Smooth muscle cell (in vitro differentiated cells): ENCODE data around the gene CCNC. TPM values are rescaled to one million over a fixed set of nuclear protein-coding genes. Genes with fewer than 3 reads are reported as not detected.

ENCODE experiments used
- DNase-seq: peaks from one replicate; lab custom pipeline; 2025; ENCODE audit not compliant: unreplicated experiment; lab: John Stamatoyannopoulos, UW
- H2AFZ ChIP-seq: fragments of 200-600 bp; sonication (generic); 2 replicates; pipeline ENCODE4 v1.6.0; 2016; ENCODE audit warnings: antibody characterized with exemption, low read depth, mild to moderate bottlenecking
- H3F3A ChIP-seq: fragments of 200-600 bp; sonication (generic); 2 replicates; pipeline ENCODE4 v1.6.0; 2017; ENCODE audit warnings: antibody characterized with exemption, low read depth
- H3K27ac ChIP-seq: fragments of 200-600 bp; sonication (generic); 2 replicates; pipeline ENCODE4 v1.5.1; 2016; ENCODE audit warnings: low read depth, mild to moderate bottlenecking
- H3K27me3 ChIP-seq: fragments of 200-600 bp; sonication (generic); 2 replicates; pipeline ENCODE4 v1.6.1; 2016; ENCODE audit warnings: low read depth, mild to moderate bottlenecking
- H3K36me3 ChIP-seq: fragments of 200-600 bp; sonication (generic); 2 replicates; pipeline ENCODE4 v1.5.1; 2016; ENCODE audit warnings: low read depth
- H3K4me1 ChIP-seq: fragments of 200-600 bp; sonication (generic); 2 replicates; pipeline ENCODE4 v1.5.1; 2016; ENCODE audit warnings: low read depth
- H3K4me2 ChIP-seq: fragments of 200-600 bp; sonication (generic); 2 replicates; pipeline ENCODE4 v1.6.0; 2016; ENCODE audit warnings: mild to moderate bottlenecking
- H3K4me3 ChIP-seq: fragments of 200-600 bp; sonication (generic); 2 replicates; pipeline ENCODE4 v1.5.1; 2016; ENCODE audit warnings: mild to moderate bottlenecking
- H3K79me2 ChIP-seq: fragments of 200-600 bp; sonication (generic); 2 replicates; pipeline ENCODE4 v1.6.0; 2016; ENCODE audit warnings: low read depth, mild to moderate bottlenecking
- H3K9ac ChIP-seq: fragments of 200-600 bp; sonication (generic); 2 replicates; pipeline ENCODE4 v1.6.0; 2016; ENCODE audit warnings: low read depth
- H3K9me3 ChIP-seq: fragments of 200-600 bp; sonication (generic); replicated peaks from 2 replicates; pipeline ENCODE4 v1.5.1; 2016; ENCODE audit warnings: low read depth
- H4K20me1 ChIP-seq: fragments of 200-600 bp; sonication (generic); 2 replicates; pipeline ENCODE4 v1.6.0; 2016; ENCODE audit warnings: low read depth
- CTCF ChIP-seq: fragments of 200-600 bp; sonication (generic); IDR thresholded peaks from 2 replicates; pipeline ENCODE4 v1.5.1; 2017; ENCODE audit warnings: borderline replicate concordance, mild to moderate bottlenecking, antibody characterized with exemption; ENCODE audit not compliant: insufficient read depth, poor library complexity, severe bottlenecking
- WGBS: methylation state at CpG from one replicate; pipeline ENCODE4 v1.1.7; 2016; ENCODE audit warnings: low lambda C conversion rate; 5-methylcytosine and 5-hydroxymethylcytosine counted together
- polyA plus RNA-seq: library from polyadenylated mRNA; unstranded; fragments of >200 nt; fragmentation: Nextera tagmentation; extraction: Ambion mirVana; gene quantifications from 2 replicates; pipeline ENCODE4 v1.2.1, GENCODE V29; 2016
- total RNA-seq: library from RNA; depleted of rRNA; stranded (reverse); fragments of >200 nt; gene quantifications from 2 replicates; pipeline ENCODE4 v1.2.3, GENCODE V29; 2014

CCNC gene
- total and polyA plus RNA-seq, 2 experiments from 2014 or later, result 53.8 to 67.7 TPM

- WGBS, result 93% methylated on average over 2 of the region's 2 CpGs
- Histone ChIP-seq H3K4me2 (no peak overlapping the region), H2AFZ (no peak overlapping the region), H3K27me3 (peaks cover 63% of the 10 kb centered on the region), H3K4me3 (no peak overlapping the region), H3F3A (no peaks in the 10 kb centered on the region), H3K79me2 (no peaks in the 10 kb centered on the region), H3K36me3 (no peaks in the 10 kb centered on the region), H3K9me3 (no peaks in the 10 kb centered on the region), H3K9ac (no peak overlapping the region), H3K27ac (no peak overlapping the region), H4K20me1 (no peaks in the 10 kb centered on the region), H3K4me1 (no peaks in the 10 kb centered on the region)
- TF ChIP-seq CTCF, result no peak
- DNase-seq, result no peak
Observed at GRCh38 chr6:99575544-99576227, 7.2 kb upstream of the CCNC start.

- Histone ChIP-seq H3K4me1 (no peaks in the 10 kb centered on the region), H3F3A (no peaks in the 10 kb centered on the region), H3K4me2 (no peak overlapping the region), H2AFZ (no peak overlapping the region), H3K27me3 (peaks cover 49% of the 10 kb centered on the region), H3K27ac (no peak overlapping the region), H3K4me3 (no peak overlapping the region), H3K9ac (no peak overlapping the region), H3K36me3 (no peaks in the 10 kb centered on the region), H4K20me1 (no peaks in the 10 kb centered on the region), H3K79me2 (no peaks in the 10 kb centered on the region), H3K9me3 (no peaks in the 10 kb centered on the region)
- TF ChIP-seq CTCF, result no peak
- WGBS, result 80% methylated on average over 2 of the region's 2 CpGs
- no peak for DNase-seq
Observed at GRCh38 chr6:99573980-99574617, 5.6 kb upstream of the CCNC start.

GRCh38 chr6:99563056-99563723 lies 5.3 kb downstream of the CCNC start:
- H3K4me2 ChIP-seq, result no peak overlapping the region

More at GRCh38 chr6:99563056-99563723, 5.3 kb downstream of the CCNC start:
- 90% methylated on average over 4 of the region's 4 CpGs for WGBS
- no peak overlapping the region for H3K9ac ChIP-seq
- peaks cover 97% of the 10 kb centered on the region for H3K79me2 ChIP-seq
- no peak overlapping the region for H3K4me3 ChIP-seq
- no peak for DNase-seq
- no peaks in the 10 kb centered on the region for H3K9me3 ChIP-seq
- H3K27ac ChIP-seq, result no peak overlapping the region
- H3F3A ChIP-seq, result no peaks in the 10 kb centered on the region
- peaks cover 92% of the 10 kb centered on the region for H4K20me1 ChIP-seq
- H3K36me3 ChIP-seq, result no peaks in the 10 kb centered on the region
- no peak overlapping the region for H2AFZ ChIP-seq
- no peak for TF ChIP-seq CTCF
- H3K27me3 ChIP-seq, result no peaks in the 10 kb centered on the region
- H3K4me1 ChIP-seq, result peaks cover 15% of the 10 kb centered on the region
